Coronary artery (tissue), 2 donors: ENCODE results near the gene SAXO1.
"Not testable (repeated sequence)": the region's sequence is repeated elsewhere in the genome, so short reads cannot be mapped to it uniquely, and the experiment has no call there.

Experiments used
- DNase-seq: peaks from one replicate; pipeline ENCODE4 v3.0.0-alpha.2; 2017; ENCODE audit warnings: low spot score
- H3K27ac ChIP-seq, 2 donors: fragments of 200-600 bp; sonication (generic); one replicate each; pipeline ENCODE4 v1.5.1; 2016 to 2019
- H3K4me3 ChIP-seq: fragments of 200-600 bp; sonication (generic); 2 replicates; pipeline ENCODE4 v1.5.1; 2016; ENCODE audit warnings: mild to moderate bottlenecking, moderate library complexity
- TF ChIP-seq, protein P1 (sequence below): fragments of 200-600 bp; sonication (generic); IDR thresholded peaks from one replicate; pipeline ENCODE4 v1.5.1; 2019; ENCODE audit warnings: antibody characterized with exemption

SAXO1 gene

DNA sequence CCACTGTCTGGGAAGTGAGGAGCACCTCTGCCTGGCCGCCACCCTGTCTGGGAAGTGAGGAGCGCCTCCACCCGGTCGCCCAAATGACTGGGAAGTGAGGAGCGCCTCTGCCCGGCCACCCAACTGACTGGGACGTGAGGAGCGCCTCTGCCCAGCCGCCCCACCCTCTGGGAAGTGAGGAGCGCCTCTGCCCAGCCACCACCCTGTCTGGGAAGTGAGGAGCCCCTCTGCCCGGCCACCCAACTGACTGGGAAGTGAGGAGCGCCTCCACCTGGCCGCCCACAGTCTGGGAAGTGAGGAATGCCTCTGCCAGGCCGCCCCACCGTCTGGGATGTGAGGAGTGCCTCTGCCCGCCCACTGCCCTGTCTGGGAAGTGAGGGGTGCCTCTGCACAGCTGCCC lies 32.9 kb downstream of the SAXO1 start:
- DNase-seq = no peak
- TF ChIP-seq, protein P1, sequence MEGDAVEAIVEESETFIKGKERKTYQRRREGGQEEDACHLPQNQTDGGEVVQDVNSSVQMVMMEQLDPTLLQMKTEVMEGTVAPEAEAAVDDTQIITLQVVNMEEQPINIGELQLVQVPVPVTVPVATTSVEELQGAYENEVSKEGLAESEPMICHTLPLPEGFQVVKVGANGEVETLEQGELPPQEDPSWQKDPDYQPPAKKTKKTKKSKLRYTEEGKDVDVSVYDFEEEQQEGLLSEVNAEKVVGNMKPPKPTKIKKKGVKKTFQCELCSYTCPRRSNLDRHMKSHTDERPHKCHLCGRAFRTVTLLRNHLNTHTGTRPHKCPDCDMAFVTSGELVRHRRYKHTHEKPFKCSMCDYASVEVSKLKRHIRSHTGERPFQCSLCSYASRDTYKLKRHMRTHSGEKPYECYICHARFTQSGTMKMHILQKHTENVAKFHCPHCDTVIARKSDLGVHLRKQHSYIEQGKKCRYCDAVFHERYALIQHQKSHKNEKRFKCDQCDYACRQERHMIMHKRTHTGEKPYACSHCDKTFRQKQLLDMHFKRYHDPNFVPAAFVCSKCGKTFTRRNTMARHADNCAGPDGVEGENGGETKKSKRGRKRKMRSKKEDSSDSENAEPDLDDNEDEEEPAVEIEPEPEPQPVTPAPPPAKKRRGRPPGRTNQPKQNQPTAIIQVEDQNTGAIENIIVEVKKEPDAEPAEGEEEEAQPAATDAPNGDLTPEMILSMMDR = no peak
- H3K27ac ChIP-seq = no peak overlapping the region
- no peak overlapping the region for H3K4me3 ChIP-seq

DNA sequence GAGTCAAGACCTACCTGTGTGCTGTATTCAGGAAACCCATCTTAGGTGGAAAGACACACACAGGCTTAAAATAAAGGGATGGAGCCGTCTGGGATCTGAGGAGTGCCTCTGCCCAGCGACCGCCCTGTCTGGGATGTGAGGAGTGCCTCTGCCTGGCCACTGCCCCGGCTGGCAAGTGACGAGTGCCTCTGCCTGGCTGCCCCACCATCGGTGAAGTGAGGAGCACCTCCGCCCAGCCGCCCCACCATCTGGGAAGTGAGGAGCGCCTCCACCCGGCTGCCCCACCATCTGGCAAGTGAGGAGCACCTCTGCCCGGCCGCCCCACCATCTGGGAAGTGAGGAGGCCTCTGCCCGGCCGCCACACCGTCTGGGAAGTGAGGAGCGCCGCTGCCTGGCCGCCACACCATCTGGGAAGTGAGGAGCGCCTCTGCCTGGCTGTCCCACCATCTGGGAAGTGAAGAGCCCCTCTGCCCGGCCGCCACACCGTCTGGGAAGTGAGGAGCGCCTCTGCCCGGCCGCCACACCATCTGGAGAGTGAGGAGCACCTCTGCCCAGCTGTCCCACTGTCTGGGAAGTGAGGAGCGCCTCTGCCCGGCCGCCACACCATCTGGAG lies 33.7 kb downstream of the SAXO1 start:
- TF ChIP-seq, protein P1 = no peak

DNA sequence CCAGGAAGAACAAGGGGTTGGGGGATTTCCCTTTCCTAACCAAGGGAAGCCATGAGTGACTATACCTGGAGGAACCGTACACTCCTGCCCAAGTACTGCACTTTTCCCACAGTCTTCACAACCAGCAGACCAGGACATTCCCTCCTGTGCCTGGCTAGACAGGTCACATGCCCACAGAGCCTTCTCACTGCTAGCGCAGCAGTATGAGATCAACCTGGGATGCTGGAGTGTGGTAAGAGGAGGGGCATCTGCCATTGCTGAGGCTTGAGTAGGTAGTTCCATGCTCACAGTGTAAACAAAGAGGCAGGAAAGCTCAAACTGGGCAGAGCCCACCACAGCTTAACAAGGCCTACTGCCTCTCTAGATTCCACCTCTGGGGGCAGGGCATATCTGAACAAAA lies 35.9 kb downstream of the SAXO1 start:
- TF ChIP-seq, protein P1 = no peak
- no peak overlapping the region for H3K27ac ChIP-seq
- H3K4me3 ChIP-seq = no peak overlapping the region
- no peak for DNase-seq

More for the DNA sequence above, 33.7 kb downstream of the SAXO1 start:
- Histone ChIP-seq H3K27ac (no peak overlapping the region), H3K4me3 (no peak overlapping the region)
- DNase-seq = no peak

DNA sequence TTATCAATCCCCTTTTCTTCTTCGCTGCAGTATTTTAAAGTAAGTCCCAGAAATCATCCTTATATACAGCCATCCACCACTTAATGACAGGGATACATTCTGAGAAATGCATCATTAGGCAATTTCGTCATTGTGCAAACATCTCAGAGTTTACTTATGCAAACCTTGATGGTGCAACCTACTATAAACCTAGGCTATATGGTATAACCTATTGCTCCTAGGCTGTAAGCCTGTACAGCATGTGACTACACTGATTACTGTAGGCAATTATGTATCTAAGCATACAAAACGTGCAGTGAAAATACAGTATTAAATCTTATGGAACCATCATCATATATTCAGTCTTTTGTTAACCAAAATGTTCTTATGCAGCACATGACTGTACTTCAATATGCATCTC lies 36.8 kb downstream of the SAXO1 start:
- TF ChIP-seq, protein P1 = no peak
- Histone ChIP-seq H3K27ac (no peak overlapping the region), H3K4me3 (no peak overlapping the region)
- no peak for DNase-seq

DNA sequence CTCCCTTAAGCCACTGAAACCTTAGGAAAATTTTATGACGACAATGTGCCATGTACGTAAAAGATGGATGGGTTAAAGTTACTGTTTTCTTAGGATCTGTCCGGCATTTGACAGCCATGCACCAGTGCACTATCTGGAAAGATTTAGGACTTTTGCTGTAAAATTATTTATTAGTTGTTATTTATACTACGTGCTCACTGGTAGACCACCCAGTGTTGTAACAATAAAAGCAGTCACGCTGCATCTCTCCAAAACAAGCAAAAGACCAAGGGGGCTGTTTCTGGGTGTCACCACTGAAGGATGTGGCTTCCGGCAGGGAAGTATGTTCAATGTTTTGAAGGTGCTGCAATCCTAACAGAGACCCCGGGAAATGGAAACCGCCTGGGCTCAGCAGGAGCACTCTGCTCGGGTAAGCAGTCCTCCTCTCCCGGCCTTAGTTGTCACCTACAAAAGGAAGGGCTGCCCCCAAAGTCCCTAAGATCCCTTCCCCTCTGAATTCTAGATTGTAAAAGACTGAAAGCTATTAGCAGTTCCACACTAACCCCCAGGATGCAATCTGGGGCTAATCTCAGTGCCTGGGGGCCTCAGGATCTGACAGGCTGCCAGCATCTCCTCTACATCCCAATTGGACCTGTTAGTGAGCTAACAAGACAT lies 38.6 kb downstream of the SAXO1 start:
- TF ChIP-seq, protein P1 = no peak
- Histone ChIP-seq H3K4me3 (no peak overlapping the region), H3K27ac (no peak overlapping the region)
- DNase-seq = no peak

DNA sequence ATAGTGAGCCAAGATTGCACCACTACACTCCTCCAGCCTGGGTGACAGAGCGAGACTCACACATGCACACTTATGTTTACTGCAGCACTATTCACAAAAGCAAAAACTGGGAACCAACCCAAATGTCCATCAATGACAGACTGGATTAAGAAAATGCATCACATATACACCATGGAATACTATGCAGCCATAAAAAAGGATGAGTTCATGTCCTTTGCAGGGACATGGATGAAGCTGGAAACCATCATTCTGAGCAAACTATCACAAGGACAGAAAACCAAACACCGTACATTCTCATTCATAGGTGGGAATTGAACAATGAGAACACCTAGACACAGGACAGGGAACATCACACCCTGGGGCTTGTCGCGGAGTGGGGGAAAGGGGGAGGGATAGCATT lies 41.8 kb downstream of the SAXO1 start:
- DNase-seq, H3K4me3 ChIP-seq, H3K27ac ChIP-seq: not testable (repeated sequence)

DNA sequence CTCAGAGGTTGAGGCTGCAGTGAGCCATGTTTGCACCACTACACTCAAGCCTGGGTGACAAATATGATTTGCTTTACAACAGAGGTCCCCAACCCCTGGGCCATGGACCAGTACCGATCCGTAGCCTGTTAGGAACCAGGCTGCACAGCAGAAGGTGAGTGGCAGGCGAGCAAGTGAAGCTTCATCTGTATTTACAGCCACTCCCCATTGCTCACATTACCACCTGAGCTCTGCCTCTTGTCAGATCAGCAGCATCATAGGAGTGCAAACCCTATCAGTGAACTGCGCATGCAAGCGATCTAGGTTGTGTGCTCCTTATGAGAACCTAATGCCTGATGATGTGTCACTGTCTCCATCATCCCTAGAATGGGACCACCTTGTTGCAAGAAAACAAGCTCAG lies 42.5 kb downstream of the SAXO1 start:
- DNase-seq = no peak
- Histone ChIP-seq H3K27ac (no peak overlapping the region), H3K4me3 (no peak overlapping the region)
- TF ChIP-seq, protein P1 = no peak
